ENCODE measurements around the gene TNMD. TPM values are rescaled to one million over a fixed set of nuclear protein-coding genes. Genes with fewer than 3 reads are reported as not detected.
A peak's percentile ranks its signal among the peaks of the same experiment; 100 is the strongest.

The TNMD gene
- total RNA-seq, 4 donors from 2014 or later, result 1.7 TPM; not detected in 3

DNA sequence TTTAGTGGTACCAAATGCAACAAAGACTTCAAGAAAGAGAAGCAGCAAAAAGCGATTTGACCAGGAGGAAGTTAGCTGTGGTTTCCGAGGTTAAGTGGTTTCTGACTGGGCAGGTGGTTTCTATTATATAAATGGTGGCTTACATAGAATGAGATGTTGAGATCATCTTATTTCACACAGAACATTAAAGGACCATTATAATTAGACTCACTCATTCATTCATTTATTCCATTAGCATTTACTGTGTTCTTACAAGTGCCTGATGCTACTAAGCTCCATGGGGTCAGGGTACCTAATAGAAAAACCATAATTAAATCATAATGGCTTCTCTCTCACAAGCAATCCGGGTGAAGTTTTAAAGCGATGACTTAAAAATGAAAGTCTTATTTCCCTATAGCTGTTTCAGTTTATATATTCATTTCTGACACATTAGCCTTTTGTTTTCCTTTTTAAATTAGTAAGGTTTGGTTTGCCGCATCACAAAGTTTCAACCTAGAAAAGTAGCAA, 41.3 kb downstream of the TNMD start:
- intact Hi-C loops (cut with DNase I; ENCODE audit: low total_unique reads), result no loop called here
- TF ChIP-seq, protein P1, sequence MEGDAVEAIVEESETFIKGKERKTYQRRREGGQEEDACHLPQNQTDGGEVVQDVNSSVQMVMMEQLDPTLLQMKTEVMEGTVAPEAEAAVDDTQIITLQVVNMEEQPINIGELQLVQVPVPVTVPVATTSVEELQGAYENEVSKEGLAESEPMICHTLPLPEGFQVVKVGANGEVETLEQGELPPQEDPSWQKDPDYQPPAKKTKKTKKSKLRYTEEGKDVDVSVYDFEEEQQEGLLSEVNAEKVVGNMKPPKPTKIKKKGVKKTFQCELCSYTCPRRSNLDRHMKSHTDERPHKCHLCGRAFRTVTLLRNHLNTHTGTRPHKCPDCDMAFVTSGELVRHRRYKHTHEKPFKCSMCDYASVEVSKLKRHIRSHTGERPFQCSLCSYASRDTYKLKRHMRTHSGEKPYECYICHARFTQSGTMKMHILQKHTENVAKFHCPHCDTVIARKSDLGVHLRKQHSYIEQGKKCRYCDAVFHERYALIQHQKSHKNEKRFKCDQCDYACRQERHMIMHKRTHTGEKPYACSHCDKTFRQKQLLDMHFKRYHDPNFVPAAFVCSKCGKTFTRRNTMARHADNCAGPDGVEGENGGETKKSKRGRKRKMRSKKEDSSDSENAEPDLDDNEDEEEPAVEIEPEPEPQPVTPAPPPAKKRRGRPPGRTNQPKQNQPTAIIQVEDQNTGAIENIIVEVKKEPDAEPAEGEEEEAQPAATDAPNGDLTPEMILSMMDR (IDR thresholded peaks at IDR 0.05), result no peak
- Histone ChIP-seq H3K27ac (no peak overlapping the region), H3K36me3 (no peaks in the 10 kb centered on the region), H3K27me3 (no peaks in the 10 kb centered on the region), H3K4me1 (no peaks in the 10 kb centered on the region), H3K4me3 (no peak overlapping the region), H3K9me3 (no peaks in the 10 kb centered on the region)
- no peak for DNase-seq

DNA sequence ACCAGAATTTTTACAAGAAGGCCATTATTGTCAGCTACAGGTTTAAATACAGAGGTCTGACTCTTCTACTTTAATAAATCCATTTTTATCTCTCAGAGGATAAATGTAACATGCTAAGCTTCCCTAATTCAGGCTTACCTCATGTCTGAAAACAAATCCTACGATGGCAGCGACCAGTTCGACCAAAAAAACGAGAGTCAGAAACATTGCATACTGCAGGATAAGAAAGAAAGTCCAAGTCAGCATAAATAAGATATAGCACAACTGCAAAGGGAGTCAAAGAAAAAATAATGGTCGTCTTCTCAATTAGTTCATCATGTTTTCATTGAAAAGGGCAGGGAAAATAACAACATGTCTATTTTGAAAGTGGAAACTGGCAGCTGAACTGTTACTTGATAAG, 50.3 kb downstream of the TNMD start:
- TF ChIP-seq, protein P1 (IDR thresholded peaks at IDR 0.05), result no peak
- TF ChIP-seq POLR2A (IDR thresholded peaks at IDR 0.05), result no peak
- Histone ChIP-seq H3K9me3 (no peaks in the 10 kb centered on the region), H3K27ac (no peak overlapping the region), H3K4me1 (no peaks in the 10 kb centered on the region), H3K36me3 (no peaks in the 10 kb centered on the region), H3K4me3 (no peak overlapping the region), H3K27me3 (no peaks in the 10 kb centered on the region)
- intact Hi-C loops (cut with DNase I; ENCODE audit: low total_unique reads), result no loop called here
- DNase-seq, result no peak

DNA sequence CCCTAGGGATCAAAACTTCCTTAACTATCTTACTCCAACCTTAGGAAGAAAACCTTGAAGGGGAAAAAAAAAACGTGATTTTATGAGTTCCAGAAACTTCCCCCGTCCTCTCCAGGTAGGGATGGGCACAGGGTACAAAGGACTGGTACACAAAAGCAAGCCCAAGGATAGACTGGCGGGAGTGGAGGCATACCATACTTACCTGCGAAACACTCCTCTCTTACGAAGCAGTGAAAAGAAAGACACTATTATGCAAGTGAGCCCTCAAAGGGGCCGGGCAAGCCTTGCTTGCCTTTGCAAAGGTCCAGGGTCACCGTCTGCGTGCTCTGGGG, 51.2 kb downstream of the TNMD start:
- H3K27me3 ChIP-seq, result no peaks in the 10 kb centered on the region
- no peaks in the 10 kb centered on the region for H3K9me3 ChIP-seq
- peak overlapping the region; percentile 79 to 82 for H3K27ac ChIP-seq
- DNase-seq, result no peak
- no peaks in the 10 kb centered on the region for H3K4me1 ChIP-seq
- peak overlapping the region; percentile 38 to 52 for H3K4me3 ChIP-seq
- TF ChIP-seq POLR2A (IDR thresholded peaks at IDR 0.05), result no peak
- TF ChIP-seq, protein P1 (IDR thresholded peaks at IDR 0.05), result no peak
- H3K36me3 ChIP-seq, result no peaks in the 10 kb centered on the region
- intact Hi-C loops (cut with DNase I; ENCODE audit: low total_unique reads), result no loop called here

DNA sequence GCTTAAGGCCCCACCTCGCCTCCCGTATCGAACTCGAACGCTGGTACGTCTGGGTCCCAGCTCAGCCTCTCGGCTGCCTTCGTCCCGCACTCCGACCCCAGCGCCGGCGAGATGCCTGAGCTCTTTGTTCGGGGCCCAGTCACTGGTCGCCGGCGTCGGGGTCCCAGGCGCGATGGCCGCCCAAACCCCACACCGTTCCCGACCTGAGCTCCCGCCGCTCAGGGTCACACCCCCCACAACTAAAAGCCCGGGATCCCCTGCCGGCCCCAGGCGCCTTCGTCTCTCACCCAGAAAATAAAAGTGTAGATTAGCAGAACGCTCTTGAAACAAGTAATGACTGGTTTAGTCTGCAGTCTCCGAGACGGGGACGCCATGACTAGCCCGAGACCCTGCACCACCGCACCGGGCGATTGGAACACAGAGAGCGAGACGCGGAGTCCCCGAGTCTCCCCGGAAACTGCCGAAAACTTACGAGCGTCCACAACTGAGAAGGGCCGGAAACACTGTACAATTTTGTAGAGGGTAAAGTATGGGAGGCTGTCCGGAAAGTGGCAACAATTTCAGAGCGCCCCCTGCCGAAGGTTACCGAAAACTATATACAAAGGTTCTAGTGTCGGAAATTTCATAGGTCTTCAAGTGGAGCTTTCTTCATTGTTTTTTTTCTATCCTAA, 51.7 kb downstream of the TNMD start, which contains the start of gene TSPAN6:
Gene TSPAN6, minus strand, starts transcription at position 486 of the 671 bp plus-strand sequence. Its CDS starts 112 bp downstream, at position 374.
- no peaks in the 10 kb centered on the region for H3K27me3 ChIP-seq
- TF ChIP-seq POLR2A (IDR thresholded peaks at IDR 0.05), result peak in 1 of 2 donors; percentile 15
- TF ChIP-seq, protein P1 (IDR thresholded peaks at IDR 0.05), result peak; percentile 39 to 50 (median 44)
- H3K4me3 ChIP-seq, result peak within 1 kb of the TSS; percentile 38 to 52
- no peaks in the 10 kb centered on the region for H3K4me1 ChIP-seq
- peak within 1 kb of the TSS; percentile 79 to 82 for H3K27ac ChIP-seq
- peak; percentile 81 to 83 for DNase-seq
- no peaks in the 10 kb centered on the region for H3K36me3 ChIP-seq
- intact Hi-C loops (cut with DNase I; ENCODE audit: low total_unique reads), result no loop called here
- H3K9me3 ChIP-seq, result no peaks in the 10 kb centered on the region

DNA sequence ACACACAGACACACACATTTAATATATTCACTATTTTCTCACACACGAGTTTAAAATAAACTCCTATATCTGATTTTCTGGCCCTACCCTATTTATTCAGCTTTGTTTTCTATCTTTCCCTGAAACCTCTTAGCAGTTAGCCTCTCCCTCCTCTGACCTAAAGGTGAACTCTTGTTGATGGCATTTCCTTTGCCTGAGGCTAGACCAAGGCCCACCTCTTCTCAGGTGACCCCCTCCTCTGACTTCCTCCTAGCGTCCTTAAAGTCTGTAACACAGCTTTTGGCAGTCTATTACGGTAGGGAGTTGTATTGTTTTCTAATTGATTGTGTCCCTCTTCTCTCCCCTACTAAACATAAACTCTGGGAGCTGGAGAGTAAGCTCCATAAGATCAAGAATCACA, 57.6 kb downstream of the TNMD start:
- intact Hi-C loops (cut with DNase I; ENCODE audit: low total_unique reads), result no loop called here
- no peak overlapping the region for H3K27ac ChIP-seq
- H3K4me1 ChIP-seq, result no peaks in the 10 kb centered on the region
- no peak for TF ChIP-seq POLR2A (IDR thresholded peaks at IDR 0.05)
- TF ChIP-seq, protein P1 (IDR thresholded peaks at IDR 0.05), result no peak
- no peaks in the 10 kb centered on the region for H3K27me3 ChIP-seq
- no peaks in the 10 kb centered on the region for H3K9me3 ChIP-seq
- no peak overlapping the region for H3K4me3 ChIP-seq
- H3K36me3 ChIP-seq, result no peaks in the 10 kb centered on the region
- DNase-seq, result no peak

Measured in uterus (tissue), 4 donors.